Endothelial cell (in vitro differentiated cells): Measurements from ENCODE around the gene TMEM74B. TPM values are rescaled to one million over a fixed set of nuclear protein-coding genes. Genes with fewer than 3 reads are reported as not detected.

Source experiments
- DNase-seq: peaks from one replicate; pipeline ENCODE4 v3.0.0; 2021; ENCODE audit warnings: low spot score
- H3K27ac Mint-ChIP-seq: one replicate; pipeline ENCODE4 v1.8.0; 2021; ENCODE audit warnings: mixed read lengths, inconsistent platforms; ENCODE audit not compliant: unreplicated experiment
- H3K27me3 Mint-ChIP-seq: one replicate; pipeline ENCODE4 v1.8.0; 2021; ENCODE audit warnings: mild to moderate bottlenecking, moderate library complexity, mixed read lengths, inconsistent platforms; ENCODE audit not compliant: unreplicated experiment
- H3K36me3 Mint-ChIP-seq: one replicate; pipeline ENCODE4 v1.8.0; 2021; ENCODE audit warnings: mild to moderate bottlenecking, low read depth, mixed read lengths, inconsistent platforms; ENCODE audit not compliant: unreplicated experiment
- H3K4me1 Mint-ChIP-seq: one replicate; pipeline ENCODE4 v1.8.0; 2021; ENCODE audit warnings: mild to moderate bottlenecking, mixed read lengths, inconsistent platforms; ENCODE audit not compliant: unreplicated experiment
- H3K4me3 Mint-ChIP-seq: one replicate; pipeline ENCODE4 v1.8.0; 2021; ENCODE audit warnings: mild to moderate bottlenecking, mixed read lengths, inconsistent platforms; ENCODE audit not compliant: unreplicated experiment
- H3K9me3 Mint-ChIP-seq: one replicate; pipeline ENCODE4 v1.8.0; 2021; ENCODE audit warnings: mixed read lengths, inconsistent platforms; ENCODE audit not compliant: unreplicated experiment
- CTCF ChIP-seq: fragments of 200-600 bp; sonication (generic); IDR thresholded peaks from one replicate; pipeline ENCODE4 v1.5.0; 2021; ENCODE audit warnings: antibody characterized with exemption; ENCODE audit not compliant: unreplicated experiment
- total RNA-seq: library from RNA; stranded (reverse); fragmentation: NEBNext Ultra II Directional; extraction: Animal tissue kit (Norgen Biotek cat#: 25700); gene quantifications from one replicate; pipeline ENCODE4 v1.2.1, GENCODE V29; 2021; ENCODE audit not compliant: unreplicated experiment

Gene TMEM74B
- total RNA-seq, 1 donor from 2014 or later = 35.4 TPM

GRCh38 chr20:1204576-1204975, 19.8 kb upstream of the TMEM74B start:
- peaks cover 5% of the 10 kb centered on the region for H3K27me3 Mint-ChIP-seq
- no peak for DNase-seq
- TF ChIP-seq CTCF = no peak
- H3K36me3 Mint-ChIP-seq = no peaks in the 10 kb centered on the region
- no peak overlapping the region for H3K27ac Mint-ChIP-seq
- no peak overlapping the region for H3K4me3 Mint-ChIP-seq
- peaks cover 26% of the 10 kb centered on the region for H3K4me1 Mint-ChIP-seq
- no peaks in the 10 kb centered on the region for H3K9me3 Mint-ChIP-seq

- H3K4me1 Mint-ChIP-seq = peaks cover 28% of the 10 kb centered on the region
- no peak for DNase-seq
- no peaks in the 10 kb centered on the region for H3K36me3 Mint-ChIP-seq
- H3K9me3 Mint-ChIP-seq = no peaks in the 10 kb centered on the region
- H3K27me3 Mint-ChIP-seq = peaks cover 5% of the 10 kb centered on the region
- no peak for TF ChIP-seq CTCF
- peak overlapping the region; percentile 42 for H3K27ac Mint-ChIP-seq
- H3K4me3 Mint-ChIP-seq = no peak overlapping the region
Observed at GRCh38 chr20:1204113-1204512, 19.3 kb upstream of the TMEM74B start.

- peaks cover 5% of the 10 kb centered on the region for H3K27me3 Mint-ChIP-seq
- no peak for DNase-seq
- H3K4me3 Mint-ChIP-seq = no peak overlapping the region
Observed at GRCh38 chr20:1203630-1204029, 18.8 kb upstream of the TMEM74B start.

GRCh38 chr20:1202762-1203504, 18.2 kb upstream of the TMEM74B start, which contains the start of gene C20orf202:
Gene C20orf202, plus strand, starts transcription at chr20:1203454. Its CDS starts 132 bp downstream, at chr20:1203586.
- H3K27ac Mint-ChIP-seq = peak within 1 kb of the TSS; percentile 81
- H3K4me3 Mint-ChIP-seq = no peak within 1 kb of the TSS
- H3K36me3 Mint-ChIP-seq = no peaks in the 10 kb centered on the region
- H3K9me3 Mint-ChIP-seq = no peaks in the 10 kb centered on the region
- no peak for DNase-seq
- no peak for TF ChIP-seq CTCF
- peaks cover 28% of the 10 kb centered on the region for H3K4me1 Mint-ChIP-seq
- H3K27me3 Mint-ChIP-seq = peaks cover 5% of the 10 kb centered on the region

More at GRCh38 chr20:1203630-1204029, 18.8 kb upstream of the TMEM74B start:
- peaks cover 28% of the 10 kb centered on the region for H3K4me1 Mint-ChIP-seq
- no peak for TF ChIP-seq CTCF
- no peaks in the 10 kb centered on the region for H3K36me3 Mint-ChIP-seq
- H3K9me3 Mint-ChIP-seq = no peaks in the 10 kb centered on the region
- peak overlapping the region; percentile 42 for H3K27ac Mint-ChIP-seq

GRCh38 chr20:1199964-1200363, 15.2 kb upstream of the TMEM74B start:
- no peak for TF ChIP-seq CTCF
- Mint-ChIP-seq H3K36me3 (no peaks in the 10 kb centered on the region), H3K4me1 (peaks cover 33% of the 10 kb centered on the region), H3K9me3 (no peaks in the 10 kb centered on the region), H3K4me3 (no peak overlapping the region), H3K27me3 (peaks cover 5% of the 10 kb centered on the region), H3K27ac (no peak overlapping the region)
- DNase-seq = no peak
